SK-N-SH treated with all-trans-retinoic acid at 6 μM for 48 hours (cell line): ENCODE measurements around the gene TRAK2.

Experiments used
- ARNTL ChIP-seq: fragments of 450-650 bp; formaldehyde crosslinking; IDR thresholded peaks from 2 replicates; pipeline ENCODE4 v1.5.0; 2020; ENCODE audit warnings: low read depth, mild to moderate bottlenecking, moderate library complexity, borderline replicate concordance
- BACH2 ChIP-seq: fragments of 250-450 bp; sonication (Bioruptor Pico); IDR thresholded peaks from 2 replicates; pipeline ENCODE4 v1.9.0; 2021; ENCODE audit warnings: mild to moderate bottlenecking, borderline replicate concordance
- CREB5 ChIP-seq: fragments of 250-450 bp; sonication (Bioruptor Pico); IDR thresholded peaks from 2 replicates; pipeline ENCODE4 v1.5.1; 2020; ENCODE audit warnings: low read depth, mild to moderate bottlenecking, moderate library complexity
- CSDC2 ChIP-seq: fragments of 250-450 bp; sonication (Bioruptor Pico); IDR thresholded peaks from 2 replicates; pipeline ENCODE4 v1.5.0; 2020; ENCODE audit warnings: mild to moderate bottlenecking, moderate library complexity
- GLIS3 ChIP-seq: fragments of 250-450 bp; sonication (Bioruptor Pico); IDR thresholded peaks from 2 replicates; pipeline ENCODE4 v1.5.0; 2020; ENCODE audit warnings: mild to moderate bottlenecking, moderate library complexity
- OSR1 ChIP-seq: fragments of 250-450 bp; sonication (Bioruptor Pico); IDR thresholded peaks from 2 replicates; pipeline ENCODE4 v1.8.0; 2022; ENCODE audit warnings: moderate library complexity, mild to moderate bottlenecking, inconsistent platforms
- PATZ1 ChIP-seq: fragments of 250-450 bp; sonication (Bioruptor Pico); IDR thresholded peaks from 2 replicates; pipeline ENCODE4 v1.8.0; 2020; ENCODE audit warnings: mild to moderate bottlenecking, moderate library complexity, borderline replicate concordance
- TOX ChIP-seq: fragments of 250-450 bp; sonication (Bioruptor Pico); IDR thresholded peaks from 2 replicates; pipeline ENCODE4 v1.8.0; 2021; ENCODE audit warnings: mild to moderate bottlenecking, moderate library complexity, borderline replicate concordance

DNA sequence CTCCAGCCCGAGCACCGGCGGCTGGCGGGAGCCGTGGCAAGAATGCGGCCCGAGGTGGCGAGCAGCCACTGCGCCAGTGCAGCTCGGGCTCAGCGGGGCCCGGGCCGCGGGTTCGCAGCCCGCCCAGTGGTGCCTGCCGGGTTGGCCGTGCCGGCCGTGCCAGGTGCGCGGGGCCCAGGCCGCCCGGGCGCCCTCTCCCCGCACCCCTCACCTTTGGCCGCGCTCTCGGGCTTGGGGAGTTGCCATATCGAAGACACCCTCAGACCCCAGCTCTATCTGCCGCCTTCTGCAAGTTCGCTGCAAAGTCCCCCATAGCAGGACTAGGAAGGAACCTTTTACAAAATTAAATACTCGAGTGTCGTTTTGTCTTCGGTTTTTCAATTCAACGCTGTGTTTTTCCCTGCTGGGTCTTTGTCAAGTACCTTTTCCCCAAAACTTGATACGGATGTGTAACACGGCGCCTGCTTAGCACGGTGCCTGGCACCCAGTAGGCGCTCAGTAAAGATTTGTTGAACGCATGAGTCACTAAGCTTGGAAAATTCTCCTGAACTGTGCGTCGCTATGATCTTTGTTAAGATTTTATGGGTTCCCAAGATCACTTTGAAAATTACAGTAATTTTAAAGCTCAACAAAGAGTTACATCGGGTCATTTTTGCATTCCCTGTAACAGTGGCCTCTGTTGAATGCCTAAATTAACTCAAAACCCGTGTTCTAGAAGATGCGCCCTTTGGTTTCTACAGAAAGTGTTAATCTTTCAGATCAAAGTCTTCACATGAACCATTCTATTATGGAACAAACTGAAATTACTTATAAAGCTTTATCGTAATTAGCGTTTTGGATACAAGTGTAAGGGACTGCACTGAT, 1.0 kb upstream of the TRAK2 start:
- TF ChIP-seq GLIS3 = no peak
- no peak for TF ChIP-seq ARNTL (CRISPR knock-in tag)
- TF ChIP-seq OSR1 (CRISPR knock-in tag) = no peak
- no peak for TF ChIP-seq BACH2 (CRISPR knock-in tag)
- no peak for TF ChIP-seq CREB5
- TF ChIP-seq CSDC2 (CRISPR knock-in tag) = no peak
- no peak for TF ChIP-seq TOX (CRISPR knock-in tag)
- no peak for TF ChIP-seq PATZ1 (CRISPR knock-in tag)
